Testis (tissue), 3 donors: Measurements from ENCODE around the gene SHQ1. TPM values are rescaled to one million over a fixed set of nuclear protein-coding genes. Genes with fewer than 3 reads are reported as not detected.

Experiments
- DNase-seq: peaks from one replicate; pipeline ENCODE4 v3.0.0-alpha.2; 2019
- H3K27ac ChIP-seq, 2 donors: fragments of 200-600 bp; sonication (generic); one replicate each; pipeline ENCODE4 v1.5.1; 2019
- H3K27me3 ChIP-seq: fragments of 200-600 bp; sonication (generic); one replicate; pipeline ENCODE4 v1.5.1; 2019
- H3K36me3 ChIP-seq: fragments of 200-600 bp; sonication (generic); one replicate; pipeline ENCODE4 v1.5.1; 2017; ENCODE audit warnings: low read depth; ENCODE audit errors: missing control alignments
- H3K4me1 ChIP-seq: fragments of 200-600 bp; sonication (generic); one replicate; pipeline ENCODE4 v1.5.1; 2019
- H3K4me3 ChIP-seq, 2 donors: fragments of 200-600 bp; sonication (generic); one replicate each; pipeline ENCODE4 v1.5.1; 2017 to 2019
- H3K9me3 ChIP-seq: fragments of 200-600 bp; sonication (generic); one replicate; pipeline ENCODE4 v1.5.1; 2017
- POLR2A ChIP-seq: fragments of 450-650 bp; IDR thresholded peaks from one replicate; pipeline ENCODE4 v1.6.1; 2017; ENCODE audit warnings: antibody characterized with exemption, mild to moderate bottlenecking, moderate library complexity
- WGBS, 2 donors: methylation state at CpG; one replicate each; pipeline ENCODE4 v1.1.5; 2018; 5-methylcytosine and 5-hydroxymethylcytosine counted together
- intact Hi-C: fragments of 100-400 bp; cut with DNase I; formaldehyde crosslinking; loops from one replicate; pipeline ENCODE4 v1.15.1; 2023; ENCODE audit warnings: low total_unique reads
- polyA plus RNA-seq: library from polyadenylated mRNA; stranded (reverse); fragments of 350-450 nt; fragmentation: Illumina TruSeq; extraction: RNeasy Lipid Tissue Mini Kit (QIAGEN cat#74804); gene quantifications from one replicate; pipeline ENCODE4 v1.2.3, GENCODE V29; 2014; ENCODE audit warnings: low read depth, low replicate concordance; ENCODE audit not compliant: insufficient read depth
- total RNA-seq, 2 donors: library from RNA; depleted of rRNA; stranded (reverse); fragments of >200 nt; gene quantifications; one replicate each; pipeline ENCODE4 v1.2.3, GENCODE V29; 2016
- TF ChIP-seq, protein P1 (sequence below), 3 experiments: fragments of 450-650 bp in 2 of 3; fragments of 200-600 bp in 1 of 3; sonication (generic) in 1 of 3; IDR thresholded peaks; one replicate each; pipeline ENCODE4 v1.5.1; 2016 to 2019; ENCODE audit warnings: antibody characterized with exemption in 3 of 3, mild to moderate bottlenecking in 2 of 3, moderate library complexity in 1 of 3

SHQ1 gene
- total and polyA plus RNA-seq, 3 donors from 2014 or later: 20.1 to 26.9 (median 21.2) TPM

DNA sequence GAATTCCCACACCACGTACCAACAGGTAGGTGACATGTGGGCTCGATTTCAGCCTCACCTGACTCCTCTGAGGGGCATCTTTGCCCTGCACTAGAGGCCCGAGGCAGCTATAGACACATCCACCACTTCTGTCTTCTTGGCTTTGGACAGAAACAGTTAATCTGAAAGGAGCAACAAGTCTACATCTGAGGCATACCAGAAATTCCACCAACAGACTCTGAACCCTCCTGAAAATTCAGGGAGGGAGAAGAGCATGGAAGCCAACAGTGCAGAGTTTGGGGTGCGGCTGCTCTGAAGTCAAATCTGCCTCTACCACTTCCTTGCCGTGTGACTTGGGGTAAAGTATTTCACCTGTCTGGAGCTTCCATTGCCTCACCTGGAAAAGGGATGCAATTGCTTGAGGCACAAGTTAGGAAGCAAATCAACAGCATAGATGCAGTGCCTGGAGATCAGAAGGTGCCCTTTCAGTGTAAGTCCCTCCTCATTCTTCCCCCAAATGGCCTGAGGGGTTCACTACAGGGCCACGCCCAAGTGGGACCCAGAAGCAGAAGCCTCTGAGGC, 119.8 kb downstream of the SHQ1 start:
- DNase-seq: no peak
- no peaks in the 10 kb centered on the region for H3K4me1 ChIP-seq
- no peak overlapping the region for H3K27ac ChIP-seq
- H3K9me3 ChIP-seq: no peaks in the 10 kb centered on the region
- no peak overlapping the region for H3K4me3 ChIP-seq
- WGBS, 2 donors: 82 to 86% methylated on average over 2 to 6 of the region's 6 CpGs
- H3K27me3 ChIP-seq: no peaks in the 10 kb centered on the region
- H3K36me3 ChIP-seq: no peaks in the 10 kb centered on the region
- intact Hi-C loops: no loop called here
- no peak for TF ChIP-seq POLR2A
- TF ChIP-seq, protein P1, sequence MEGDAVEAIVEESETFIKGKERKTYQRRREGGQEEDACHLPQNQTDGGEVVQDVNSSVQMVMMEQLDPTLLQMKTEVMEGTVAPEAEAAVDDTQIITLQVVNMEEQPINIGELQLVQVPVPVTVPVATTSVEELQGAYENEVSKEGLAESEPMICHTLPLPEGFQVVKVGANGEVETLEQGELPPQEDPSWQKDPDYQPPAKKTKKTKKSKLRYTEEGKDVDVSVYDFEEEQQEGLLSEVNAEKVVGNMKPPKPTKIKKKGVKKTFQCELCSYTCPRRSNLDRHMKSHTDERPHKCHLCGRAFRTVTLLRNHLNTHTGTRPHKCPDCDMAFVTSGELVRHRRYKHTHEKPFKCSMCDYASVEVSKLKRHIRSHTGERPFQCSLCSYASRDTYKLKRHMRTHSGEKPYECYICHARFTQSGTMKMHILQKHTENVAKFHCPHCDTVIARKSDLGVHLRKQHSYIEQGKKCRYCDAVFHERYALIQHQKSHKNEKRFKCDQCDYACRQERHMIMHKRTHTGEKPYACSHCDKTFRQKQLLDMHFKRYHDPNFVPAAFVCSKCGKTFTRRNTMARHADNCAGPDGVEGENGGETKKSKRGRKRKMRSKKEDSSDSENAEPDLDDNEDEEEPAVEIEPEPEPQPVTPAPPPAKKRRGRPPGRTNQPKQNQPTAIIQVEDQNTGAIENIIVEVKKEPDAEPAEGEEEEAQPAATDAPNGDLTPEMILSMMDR (IDR thresholded peaks at IDR 0.05): no peak

DNA sequence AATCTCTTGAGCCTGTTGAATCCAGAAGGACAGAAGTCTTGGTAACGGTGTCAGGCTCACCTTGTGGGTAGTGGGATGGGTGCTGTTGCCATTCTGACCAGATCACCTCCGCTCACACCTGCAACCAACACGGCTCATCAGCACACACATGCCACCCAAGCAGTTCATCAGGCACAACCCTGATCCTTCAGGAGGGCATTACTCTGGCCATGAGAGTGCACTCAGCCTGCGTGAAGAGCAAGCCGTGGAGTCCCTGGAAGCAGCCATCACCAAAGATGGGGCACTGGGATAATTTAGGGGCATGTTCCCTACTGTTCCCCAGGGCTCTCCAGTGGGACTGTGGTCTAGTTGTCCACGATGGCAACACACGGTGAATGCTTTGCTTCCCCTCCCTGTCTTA, 120.5 kb downstream of the SHQ1 start:
- TF ChIP-seq POLR2A: no peak
- TF ChIP-seq, protein P1 (IDR thresholded peaks at IDR 0.05): no peak
- no peaks in the 10 kb centered on the region for H3K9me3 ChIP-seq
- no peak for DNase-seq
- H3K36me3 ChIP-seq: no peaks in the 10 kb centered on the region
- no peaks in the 10 kb centered on the region for H3K4me1 ChIP-seq
- no peak overlapping the region for H3K4me3 ChIP-seq
- WGBS, 2 donors: 86 to 91% methylated on average over 4 to 7 of the region's 7 CpGs
- H3K27me3 ChIP-seq: no peaks in the 10 kb centered on the region
- intact Hi-C loops: no loop called here
- no peak overlapping the region for H3K27ac ChIP-seq

DNA sequence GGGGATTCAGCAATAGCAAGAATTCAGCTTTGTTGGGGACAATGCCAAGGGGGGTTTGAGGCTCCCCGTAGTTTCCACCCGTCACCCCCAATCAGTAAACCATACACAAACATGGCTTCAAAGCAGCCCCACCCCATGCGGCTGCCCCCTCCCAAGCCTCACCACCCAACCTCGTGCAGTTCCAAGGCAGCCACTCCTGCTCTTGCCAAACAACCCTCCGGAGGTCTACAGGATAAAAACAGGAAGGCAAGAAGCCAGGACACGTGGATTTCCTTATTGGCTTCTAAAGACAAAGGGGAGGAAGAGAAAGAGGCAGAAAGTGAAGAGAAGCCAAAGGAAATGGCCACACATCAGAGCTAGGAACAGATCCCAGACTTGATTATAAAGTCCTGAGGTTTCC, 121.1 kb downstream of the SHQ1 start:
- no peak for DNase-seq
- no peak overlapping the region for H3K27ac ChIP-seq

DNA sequence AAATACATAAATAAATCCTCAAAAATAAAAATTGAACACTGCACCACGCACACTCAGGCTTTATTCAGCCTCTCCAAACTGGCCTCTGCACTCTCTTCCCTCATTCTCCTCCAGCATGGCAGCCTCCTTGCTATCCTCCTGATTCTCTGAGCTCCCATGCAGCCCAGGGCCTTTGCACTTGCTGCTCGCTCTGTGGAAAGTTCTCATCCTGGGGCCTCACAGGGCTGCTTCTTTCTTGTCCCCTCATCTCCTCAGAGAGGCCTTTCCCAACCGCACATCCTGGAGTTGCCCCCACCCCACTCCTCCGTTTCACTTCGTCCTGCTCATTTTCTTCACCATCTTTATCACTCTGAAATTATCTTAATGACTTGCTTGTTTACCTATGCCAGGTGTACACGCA, 123.0 kb downstream of the SHQ1 start:
- no peak for TF ChIP-seq POLR2A
- TF ChIP-seq, protein P1 (IDR thresholded peaks at IDR 0.05): no peak
- DNase-seq: no peak
- Histone ChIP-seq H3K36me3 (no peaks in the 10 kb centered on the region), H3K9me3 (no peaks in the 10 kb centered on the region), H3K27ac (no peak overlapping the region), H3K27me3 (no peaks in the 10 kb centered on the region), H3K4me1 (no peaks in the 10 kb centered on the region), H3K4me3 (no peak overlapping the region)
- WGBS, 2 donors: 92 to 95% methylated on average over 6 of the region's 6 CpGs
- intact Hi-C loops: no loop called here

More for the DNA sequence above, 121.1 kb downstream of the SHQ1 start:
- Histone ChIP-seq H3K4me1 (no peaks in the 10 kb centered on the region), H3K4me3 (no peak overlapping the region), H3K27me3 (no peaks in the 10 kb centered on the region), H3K9me3 (no peaks in the 10 kb centered on the region), H3K36me3 (no peaks in the 10 kb centered on the region)
- WGBS, 2 donors: 59 to 61% methylated on average over 6 of the region's 6 CpGs
- TF ChIP-seq, protein P1 (IDR thresholded peaks at IDR 0.05): no peak
- no peak for TF ChIP-seq POLR2A
- intact Hi-C loops: no loop called here

DNA sequence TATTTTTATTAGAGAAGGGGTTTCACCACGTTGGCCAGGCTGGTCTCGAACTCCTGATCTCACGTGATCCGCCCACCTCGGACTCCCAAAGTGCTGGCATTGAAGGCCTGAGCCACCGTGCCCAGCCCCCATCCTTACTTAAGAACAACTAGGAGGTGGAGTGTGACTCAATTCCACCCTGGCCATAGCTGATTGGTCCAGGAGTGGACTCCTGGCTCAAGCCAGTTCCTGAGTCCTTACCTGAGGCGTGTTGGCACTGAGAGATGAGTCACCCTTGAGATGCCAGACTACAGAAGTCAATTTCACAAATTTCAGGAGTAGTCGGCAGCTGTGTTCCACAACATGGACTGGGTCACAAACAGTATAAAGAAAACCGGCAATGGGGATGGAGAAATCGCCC, 124.2 kb downstream of the SHQ1 start:
- Histone ChIP-seq H3K36me3 (no peaks in the 10 kb centered on the region), H3K27ac (no peak overlapping the region), H3K4me3 (no peak overlapping the region), H3K27me3 (no peaks in the 10 kb centered on the region), H3K9me3 (no peaks in the 10 kb centered on the region), H3K4me1 (no peaks in the 10 kb centered on the region)
- TF ChIP-seq, protein P1 (IDR thresholded peaks at IDR 0.05): no peak
- no peak for DNase-seq
- 64 to 74% methylated on average over 10 of the region's 10 CpGs for WGBS, 2 donors
- intact Hi-C loops: no loop called here
